ENCODE results near the gene DNM3.
"Not testable (repeated sequence)": the region's sequence is repeated elsewhere in the genome, so short reads cannot be mapped to it uniquely, and the experiment has no call there.

DNM3 gene

GRCh38 chr1:172024516-172024915 lies 183.2 kb downstream of the DNM3 start:
- Histone ChIP-seq H3K79me2 (ENCODE audit: low read length) (no peaks in the 10 kb centered on the region), H3F3A (ENCODE audit: insufficient read depth, low read length) (no peaks in the 10 kb centered on the region), H3K4me2 (ENCODE audit: low read depth, low read length) (no peak overlapping the region), H3K27ac (ENCODE audit: low read length) (no peak overlapping the region), H3K4me3 (ENCODE audit: low read length) (no peak overlapping the region), H2AFZ (ENCODE audit: low read length) (no peak overlapping the region), H3K36me3 (replicated peaks; ENCODE audit: insufficient read depth, low read length) (no peaks in the 10 kb centered on the region), H3K9me2 (replicated peaks; ENCODE audit: insufficient read depth, low read length) (no peaks in the 10 kb centered on the region), H3K9ac (ENCODE audit: low read length) (no peak overlapping the region), H3K4me1 (ENCODE audit: low read length) (no peaks in the 10 kb centered on the region), H3K27me3 (replicated peaks; ENCODE audit: insufficient read depth, low read length) (no peaks in the 10 kb centered on the region), H3K9me3 (replicated peaks; ENCODE audit: insufficient read depth, low read length) (no peaks in the 10 kb centered on the region), H4K20me1 (ENCODE audit: insufficient read depth, low read length) (no peaks in the 10 kb centered on the region)
- TF ChIP-seq EZH2phosphoT487 (IDR thresholded peaks at IDR 0.05; ENCODE audit: low read length) (no peak), CTCF (IDR thresholded peaks at IDR 0.05; ENCODE audit: low read length) (no peak), EZH2 (optimal IDR thresholded peaks at IDR 0.05; ENCODE audit: low read depth, low read length) (no peak)
- DNase-seq: no peak

- not testable (repeated sequence) for H2AFZ ChIP-seq (ENCODE audit: low read length); H3K36me3 ChIP-seq (replicated peaks; ENCODE audit: insufficient read depth, low read length); H3K9ac ChIP-seq (ENCODE audit: low read length); H3K4me2 ChIP-seq (ENCODE audit: low read depth, low read length); H3K27me3 ChIP-seq (replicated peaks; ENCODE audit: insufficient read depth, low read length); H3K9me3 ChIP-seq (replicated peaks; ENCODE audit: insufficient read depth, low read length); H3K27ac ChIP-seq (ENCODE audit: low read length); H3K79me2 ChIP-seq (ENCODE audit: low read length); H3K4me1 ChIP-seq (ENCODE audit: low read length); DNase-seq; H3K9me2 ChIP-seq (replicated peaks; ENCODE audit: insufficient read depth, low read length); H3F3A ChIP-seq (ENCODE audit: insufficient read depth, low read length); H4K20me1 ChIP-seq (ENCODE audit: insufficient read depth, low read length); H3K4me3 ChIP-seq (ENCODE audit: low read length)
These were observed 183.8 kb downstream of the DNM3 start for GRCh38 chr1:172024944-172025738.

GRCh38 chr1:172040466-172040865 lies 199.2 kb downstream of the DNM3 start:
- Histone ChIP-seq H2AFZ (ENCODE audit: low read length) (no peak overlapping the region), H3K9ac (ENCODE audit: low read length) (no peak overlapping the region), H3K4me2 (ENCODE audit: low read depth, low read length) (no peak overlapping the region), H3K79me2 (ENCODE audit: low read length) (no peaks in the 10 kb centered on the region), H3K4me1 (ENCODE audit: low read length) (no peaks in the 10 kb centered on the region), H3K9me3 (replicated peaks; ENCODE audit: insufficient read depth, low read length) (no peaks in the 10 kb centered on the region), H4K20me1 (ENCODE audit: insufficient read depth, low read length) (no peaks in the 10 kb centered on the region), H3K27me3 (replicated peaks; ENCODE audit: insufficient read depth, low read length) (no peaks in the 10 kb centered on the region), H3F3A (ENCODE audit: insufficient read depth, low read length) (no peaks in the 10 kb centered on the region), H3K27ac (ENCODE audit: low read length) (no peak overlapping the region), H3K4me3 (ENCODE audit: low read length) (no peak overlapping the region), H3K36me3 (replicated peaks; ENCODE audit: insufficient read depth, low read length) (no peaks in the 10 kb centered on the region), H3K9me2 (replicated peaks; ENCODE audit: insufficient read depth, low read length) (no peaks in the 10 kb centered on the region)
- no peak for DNase-seq
- TF ChIP-seq CTCF (IDR thresholded peaks at IDR 0.05; ENCODE audit: low read length) (no peak), EZH2 (optimal IDR thresholded peaks at IDR 0.05; ENCODE audit: low read depth, low read length) (no peak)

- Histone ChIP-seq H3K4me1 (ENCODE audit: low read length) (no peaks in the 10 kb centered on the region), H3K9me2 (replicated peaks; ENCODE audit: insufficient read depth, low read length) (no peaks in the 10 kb centered on the region), H3K27me3 (replicated peaks; ENCODE audit: insufficient read depth, low read length) (no peaks in the 10 kb centered on the region), H3K79me2 (ENCODE audit: low read length) (no peaks in the 10 kb centered on the region), H3F3A (ENCODE audit: insufficient read depth, low read length) (no peaks in the 10 kb centered on the region), H3K9me3 (replicated peaks; ENCODE audit: insufficient read depth, low read length) (no peaks in the 10 kb centered on the region), H3K9ac (ENCODE audit: low read length) (no peak overlapping the region), H3K36me3 (replicated peaks; ENCODE audit: insufficient read depth, low read length) (no peaks in the 10 kb centered on the region), H4K20me1 (ENCODE audit: insufficient read depth, low read length) (no peaks in the 10 kb centered on the region), H3K27ac (ENCODE audit: low read length) (no peak overlapping the region), H2AFZ (ENCODE audit: low read length) (no peak overlapping the region), H3K4me2 (ENCODE audit: low read depth, low read length) (no peak overlapping the region), H3K4me3 (ENCODE audit: low read length) (no peak overlapping the region)
- TF ChIP-seq EZH2 (optimal IDR thresholded peaks at IDR 0.05; ENCODE audit: low read depth, low read length) (no peak), EZH2phosphoT487 (IDR thresholded peaks at IDR 0.05; ENCODE audit: low read length) (no peak)
- DNase-seq: no peak
These were observed 199.8 kb downstream of the DNM3 start for GRCh38 chr1:172041102-172041501.
